IPS-NIHi7 (cell line): ENCODE results near the gene DIP2C.

Source experiments
- DNase-seq: peaks from one replicate; pipeline ENCODE4 v3.0.0; 2012; ENCODE audit warnings: mixed read lengths; ENCODE audit errors: extremely low spot score

Gene DIP2C

DNA sequence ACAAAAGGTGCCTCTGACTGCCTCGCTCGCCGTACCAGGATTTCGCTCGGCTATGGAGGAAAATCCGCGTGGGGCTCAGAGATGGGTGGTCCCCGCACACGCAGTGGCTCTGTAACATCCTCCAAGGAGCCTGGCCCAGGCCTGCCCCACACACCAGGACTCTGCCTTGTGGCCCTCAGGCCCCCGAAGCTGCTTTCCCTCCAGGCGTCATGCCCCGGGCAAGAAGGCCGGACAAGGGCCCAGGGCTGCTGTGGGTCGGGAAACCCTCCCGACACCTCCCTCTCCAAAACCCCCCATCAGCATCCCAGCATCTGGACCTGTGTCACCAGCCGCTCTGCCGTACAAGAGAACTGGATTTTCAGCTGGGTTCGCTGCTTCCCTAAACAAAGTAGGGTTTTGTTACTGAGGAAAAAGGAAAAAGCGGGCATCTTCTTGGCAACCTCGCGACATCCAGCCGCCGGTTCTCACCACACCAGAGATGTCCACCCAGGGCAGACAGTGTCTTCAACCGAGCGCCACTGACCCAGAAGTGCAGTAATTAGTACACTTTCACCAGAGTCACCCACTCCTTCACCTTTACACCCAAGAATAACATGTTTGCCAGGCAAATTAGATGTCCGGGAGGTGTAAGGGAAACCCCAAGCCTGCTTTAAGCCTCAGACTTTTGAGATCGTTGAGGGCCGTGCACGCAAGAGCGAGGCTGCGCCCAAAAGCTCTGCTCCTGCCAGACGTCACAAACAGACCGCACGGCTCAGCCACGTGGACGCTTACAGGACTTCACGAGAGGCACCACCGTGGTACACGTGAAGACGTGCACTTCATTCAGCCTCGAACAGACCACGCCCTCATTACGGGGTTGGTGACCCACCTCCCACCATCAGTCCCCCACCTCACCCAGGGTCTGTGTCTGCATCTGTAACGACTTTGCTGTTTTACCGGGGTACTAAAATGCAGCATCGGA lies 62.2 kb downstream of the DIP2C start:
- no peak for DNase-seq

- no peak for DNase-seq
Observed at GRCh38 chr10:625751-626711, 63.4 kb downstream of the DIP2C start.

DNA sequence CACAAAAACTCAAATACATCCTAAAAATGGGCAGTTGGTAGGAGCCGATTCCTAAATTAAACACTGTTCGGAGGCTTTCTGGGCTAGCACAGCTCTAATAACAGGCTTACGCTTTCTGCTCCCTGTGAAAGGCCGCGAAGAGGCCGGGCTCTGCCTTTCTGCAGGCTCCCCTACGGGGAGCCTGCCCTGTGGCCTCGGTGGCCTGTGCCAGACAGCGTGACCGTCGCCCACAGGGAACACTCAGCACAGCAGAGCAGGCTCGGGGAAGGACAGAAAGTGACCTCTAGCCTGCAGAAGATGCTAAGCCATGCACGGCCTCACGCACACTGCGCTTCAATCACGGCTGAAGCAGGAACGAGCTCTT lies 64.2 kb downstream of the DIP2C start:
- no peak for DNase-seq

- peak; percentile 81 for DNase-seq
Observed at GRCh38 chr10:624605-625332, 64.7 kb downstream of the DIP2C start.

DNA sequence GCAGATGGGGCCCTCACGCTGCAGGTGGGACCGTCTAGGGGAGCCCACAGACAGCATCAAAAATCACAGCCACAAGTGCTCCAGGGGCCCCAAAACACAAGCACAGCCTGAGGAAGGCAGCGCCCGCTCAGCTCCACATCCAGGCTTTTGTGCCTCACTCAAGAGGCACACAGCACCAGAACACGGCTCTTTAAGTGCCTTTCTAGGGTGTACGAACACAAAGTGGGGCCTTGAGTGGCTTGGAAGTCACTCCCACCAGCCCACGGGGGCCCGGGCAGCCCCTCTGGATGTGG lies 65.2 kb downstream of the DIP2C start:
- DNase-seq: no peak

DNA sequence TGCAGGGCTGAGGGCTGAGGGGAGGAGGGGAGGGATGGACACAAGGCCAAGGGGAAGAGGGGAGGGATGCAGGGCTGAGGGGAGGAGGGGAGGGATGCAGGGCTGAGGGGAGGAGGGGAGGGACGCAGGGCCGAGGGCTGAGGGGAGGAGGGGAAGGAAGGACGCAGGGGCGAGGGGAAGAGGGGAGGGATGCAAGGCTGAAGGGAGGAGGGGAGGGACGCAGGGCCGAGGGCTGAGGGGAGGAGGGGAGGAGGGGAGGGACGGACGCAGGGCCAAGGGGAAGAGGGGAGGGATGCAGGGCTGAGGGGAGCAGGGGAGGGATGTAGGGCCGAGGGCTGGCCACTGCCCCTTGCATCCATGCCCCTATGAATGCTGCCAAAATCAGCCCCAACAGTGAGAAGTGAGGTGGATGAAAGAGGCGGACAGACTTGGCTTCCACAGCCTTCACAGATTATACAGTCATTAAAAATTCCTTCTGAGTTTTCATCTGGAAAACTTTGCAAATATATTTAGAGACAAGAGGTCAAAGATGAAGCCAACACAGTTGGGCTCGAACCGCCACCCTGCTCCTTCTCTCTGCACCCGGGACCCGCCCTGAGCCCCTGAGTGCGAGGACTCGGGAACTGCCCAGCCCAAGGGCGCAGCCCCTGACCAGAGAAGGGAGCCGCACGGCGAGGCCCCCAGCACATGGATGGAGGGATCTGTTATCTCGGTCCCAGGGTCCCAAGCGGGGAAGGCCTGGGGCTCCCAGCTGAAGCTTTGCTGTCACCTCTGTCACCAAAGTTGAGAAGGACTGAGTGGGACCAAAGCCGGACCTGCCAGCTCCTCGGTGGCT lies 65.8 kb downstream of the DIP2C start:
- no peak for DNase-seq

DNA sequence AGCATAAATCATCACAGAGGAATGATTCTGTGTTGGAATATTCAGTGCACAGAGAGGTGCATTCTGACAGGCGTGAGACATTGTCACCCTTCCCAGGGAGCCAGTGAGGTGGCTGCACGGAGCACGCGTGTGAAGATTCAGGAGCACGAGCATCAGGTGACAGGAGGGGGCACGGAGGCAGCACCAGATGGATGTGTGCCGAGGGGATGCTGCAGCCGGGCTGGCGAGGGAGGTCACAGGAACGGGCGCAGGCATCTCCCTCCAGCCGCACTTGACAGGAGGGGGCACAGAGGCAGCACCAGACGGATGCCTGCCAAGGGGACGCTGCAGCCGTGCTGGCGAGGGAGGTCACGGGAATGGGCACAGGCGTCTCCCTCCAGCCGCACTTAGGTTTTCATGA lies 66.5 kb downstream of the DIP2C start:
- DNase-seq: no peak

GRCh38 chr10:621981-622740 lies 67.3 kb downstream of the DIP2C start:
- no peak for DNase-seq

DNA sequence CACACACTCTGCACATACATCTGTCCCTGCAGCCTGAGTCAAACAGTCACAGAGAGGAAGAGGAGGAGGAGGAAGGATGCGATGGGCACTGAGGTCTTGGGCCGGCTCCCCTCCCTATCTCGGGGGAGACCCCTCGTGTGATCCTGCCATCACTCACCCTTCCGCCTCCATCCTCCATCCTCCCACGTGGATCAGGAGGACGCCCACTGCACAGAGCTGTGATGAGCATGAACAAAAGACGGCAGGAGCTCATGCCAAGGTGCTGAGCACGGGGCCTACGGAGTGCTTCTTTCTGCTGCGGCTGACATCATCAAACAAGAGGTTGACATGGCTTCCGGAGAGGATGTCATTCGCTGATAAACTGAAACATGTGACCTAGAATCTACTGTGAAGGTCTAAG lies 68.0 kb downstream of the DIP2C start:
- DNase-seq: no peak

DNA sequence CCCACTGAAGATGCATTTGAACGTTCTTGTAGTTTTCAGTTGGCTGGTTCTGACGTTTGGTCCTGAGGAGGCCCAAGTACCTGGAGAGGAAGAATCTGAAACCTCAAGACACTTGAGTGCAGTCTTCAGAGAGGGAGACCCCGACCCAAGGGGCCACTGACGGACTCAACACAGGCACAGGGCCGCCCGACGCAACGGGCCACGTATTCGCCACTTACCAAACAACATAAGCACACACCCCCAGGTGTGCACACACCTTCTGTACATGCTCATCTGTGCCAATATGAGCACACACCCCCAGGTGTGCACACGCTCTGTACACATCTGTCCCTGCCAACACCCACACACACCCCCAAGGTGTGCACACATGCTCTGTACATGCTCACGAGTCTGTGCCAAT lies 68.5 kb downstream of the DIP2C start:
- DNase-seq: no peak

GRCh38 chr10:620417-620816 lies 69.1 kb downstream of the DIP2C start:
- no peak for DNase-seq

DNA sequence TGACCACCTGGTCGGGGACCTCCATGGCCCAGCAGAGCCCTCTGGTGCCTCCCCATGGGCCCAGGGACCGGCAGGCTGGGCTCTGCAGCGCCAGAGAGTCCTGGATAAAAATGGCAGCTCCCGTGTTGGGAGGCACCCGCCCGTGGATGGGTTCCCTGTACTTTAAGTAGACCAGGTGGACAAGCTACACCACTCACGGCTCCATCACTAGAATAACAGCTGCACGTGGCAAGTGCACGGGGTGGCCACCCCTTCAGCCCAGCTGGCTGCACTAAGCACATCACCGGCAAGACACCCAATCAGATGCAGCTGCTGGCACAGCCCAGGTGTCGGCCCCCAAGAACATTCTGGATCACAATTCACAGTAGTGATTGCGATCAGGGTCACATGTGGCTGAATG lies 69.8 kb downstream of the DIP2C start:
- no peak for DNase-seq

- DNase-seq: no peak
Observed at GRCh38 chr10:618229-618989, 71.1 kb downstream of the DIP2C start.

- DNase-seq: no peak
Observed at GRCh38 chr10:617471-617870, 72.0 kb downstream of the DIP2C start.

GRCh38 chr10:615583-616152 lies 73.8 kb downstream of the DIP2C start:
- DNase-seq: no peak

DNA sequence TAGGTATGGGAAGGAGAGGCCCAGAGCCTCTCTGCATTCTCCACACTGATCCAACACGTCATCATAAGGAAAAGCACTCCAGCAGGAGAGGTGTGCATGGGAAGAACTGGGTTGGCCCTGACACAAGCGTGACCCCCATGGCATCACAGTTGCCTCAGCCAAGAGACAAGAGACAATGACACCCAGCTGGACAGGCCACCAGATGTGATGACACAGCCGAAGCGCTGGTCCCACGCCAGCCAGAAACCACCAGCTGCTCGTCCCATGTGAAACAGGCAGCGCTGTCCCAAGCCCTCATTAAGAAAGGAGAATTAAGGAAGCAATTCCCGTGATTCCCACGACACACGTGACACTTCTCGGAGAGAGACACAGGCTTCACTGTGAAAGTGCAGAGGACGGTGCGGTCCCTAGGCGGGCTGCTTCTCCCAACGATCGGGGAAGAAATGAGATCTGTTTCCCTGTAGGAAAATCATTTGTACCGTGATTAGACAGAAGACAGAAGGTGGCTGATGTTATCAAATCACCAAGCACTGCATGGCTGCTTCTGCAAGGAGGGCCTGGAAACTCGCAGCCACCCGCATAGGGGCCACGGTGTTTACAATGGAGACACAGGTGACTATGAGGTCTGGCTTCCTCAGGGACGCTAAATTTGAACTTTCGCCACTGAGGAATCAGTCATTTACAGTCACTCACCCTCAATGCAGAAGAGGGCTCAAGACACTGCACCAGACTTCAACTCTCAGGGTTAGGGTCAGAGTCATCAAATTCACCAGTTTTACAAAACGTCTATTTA lies 74.5 kb downstream of the DIP2C start:
- no peak for DNase-seq

DNA sequence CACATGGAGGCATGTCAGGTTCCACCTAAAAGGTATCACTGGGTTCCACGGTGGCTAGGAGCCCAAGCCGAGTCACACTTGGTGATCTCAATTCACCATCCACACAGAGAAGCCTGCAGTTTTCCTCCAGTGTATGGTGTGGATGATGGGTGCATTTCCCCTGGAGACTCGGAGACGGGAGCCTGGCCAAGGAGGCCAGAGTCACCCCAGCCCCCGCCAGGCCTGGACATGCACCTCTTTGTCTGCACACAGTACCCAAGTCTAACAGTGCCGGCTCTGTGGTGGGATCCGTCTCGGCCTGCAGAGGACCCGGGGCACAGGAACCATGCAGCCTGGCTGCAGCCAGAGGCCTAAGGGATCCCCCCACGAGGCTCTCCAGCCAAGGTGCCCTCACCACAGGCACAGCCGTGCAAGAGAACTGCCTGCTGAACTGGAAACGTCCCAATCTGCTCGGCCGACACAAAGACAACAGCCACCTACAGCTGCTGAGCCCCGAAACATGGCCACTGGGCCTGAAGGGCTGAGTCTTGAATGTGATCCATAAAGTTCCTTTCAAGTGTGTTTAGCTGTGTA lies 75.2 kb downstream of the DIP2C start:
- DNase-seq: no peak
